ENCODE measurements around the gene FOXK2.

GRCh38 chr17:82519971-82520903, 705 bp downstream of the FOXK2 start:
- no peak for TF ChIP-seq CTCF (conservative IDR thresholded peaks at IDR 0.05; ENCODE audit: low read length)
- no peak for TF ChIP-seq EZH2phosphoT487 (IDR thresholded peaks at IDR 0.05; ENCODE audit: borderline replicate concordance, low read depth, low read length)
